ENCODE measurements around the gene MAP7.

DNA sequence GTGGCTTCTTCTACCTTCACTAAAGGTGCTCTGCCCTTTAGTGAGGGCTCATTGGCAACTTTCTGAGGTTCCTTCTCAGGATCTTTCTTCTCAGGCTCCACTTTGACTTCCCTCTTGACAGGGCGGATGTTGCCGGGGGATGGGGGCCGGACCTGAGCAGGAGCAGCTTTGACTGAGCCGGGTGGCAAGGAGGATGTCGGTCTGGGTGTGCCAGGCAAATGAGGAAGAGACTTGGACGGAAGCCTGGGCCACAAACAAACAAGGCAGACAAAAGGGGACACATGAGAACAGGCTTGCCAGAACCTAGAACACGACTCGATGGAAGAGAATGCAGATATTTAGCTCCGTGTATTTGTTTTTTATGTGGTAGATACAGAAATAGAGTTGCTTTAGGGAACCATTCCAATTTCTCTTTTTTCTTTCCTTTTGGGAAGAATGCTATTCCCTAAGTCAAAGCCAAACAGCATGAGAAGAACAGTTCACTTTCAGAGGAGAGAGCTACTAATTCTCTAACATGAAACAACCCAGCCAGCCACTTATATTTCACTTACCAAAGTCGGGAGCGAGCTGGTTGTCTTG, 184.4 kb downstream of the MAP7 start:
- TF ChIP-seq, protein P1, sequence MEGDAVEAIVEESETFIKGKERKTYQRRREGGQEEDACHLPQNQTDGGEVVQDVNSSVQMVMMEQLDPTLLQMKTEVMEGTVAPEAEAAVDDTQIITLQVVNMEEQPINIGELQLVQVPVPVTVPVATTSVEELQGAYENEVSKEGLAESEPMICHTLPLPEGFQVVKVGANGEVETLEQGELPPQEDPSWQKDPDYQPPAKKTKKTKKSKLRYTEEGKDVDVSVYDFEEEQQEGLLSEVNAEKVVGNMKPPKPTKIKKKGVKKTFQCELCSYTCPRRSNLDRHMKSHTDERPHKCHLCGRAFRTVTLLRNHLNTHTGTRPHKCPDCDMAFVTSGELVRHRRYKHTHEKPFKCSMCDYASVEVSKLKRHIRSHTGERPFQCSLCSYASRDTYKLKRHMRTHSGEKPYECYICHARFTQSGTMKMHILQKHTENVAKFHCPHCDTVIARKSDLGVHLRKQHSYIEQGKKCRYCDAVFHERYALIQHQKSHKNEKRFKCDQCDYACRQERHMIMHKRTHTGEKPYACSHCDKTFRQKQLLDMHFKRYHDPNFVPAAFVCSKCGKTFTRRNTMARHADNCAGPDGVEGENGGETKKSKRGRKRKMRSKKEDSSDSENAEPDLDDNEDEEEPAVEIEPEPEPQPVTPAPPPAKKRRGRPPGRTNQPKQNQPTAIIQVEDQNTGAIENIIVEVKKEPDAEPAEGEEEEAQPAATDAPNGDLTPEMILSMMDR (IDR thresholded peaks at IDR 0.05; ENCODE audit: low read depth, low read length, missing input control): no peak
- TF ChIP-seq, protein P2, sequence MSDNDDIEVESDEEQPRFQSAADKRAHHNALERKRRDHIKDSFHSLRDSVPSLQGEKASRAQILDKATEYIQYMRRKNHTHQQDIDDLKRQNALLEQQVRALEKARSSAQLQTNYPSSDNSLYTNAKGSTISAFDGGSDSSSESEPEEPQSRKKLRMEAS (IDR thresholded peaks at IDR 0.05): no peak
- TF ChIP-seq SP1 (IDR thresholded peaks at IDR 0.05) (no peak), YY1 (IDR thresholded peaks at IDR 0.05) (no peak)
- TF ChIP-seq, protein P3, sequence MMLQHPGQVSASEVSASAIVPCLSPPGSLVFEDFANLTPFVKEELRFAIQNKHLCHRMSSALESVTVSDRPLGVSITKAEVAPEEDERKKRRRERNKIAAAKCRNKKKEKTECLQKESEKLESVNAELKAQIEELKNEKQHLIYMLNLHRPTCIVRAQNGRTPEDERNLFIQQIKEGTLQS (IDR thresholded peaks at IDR 0.05): no peak
- TF ChIP-seq, protein P4, sequence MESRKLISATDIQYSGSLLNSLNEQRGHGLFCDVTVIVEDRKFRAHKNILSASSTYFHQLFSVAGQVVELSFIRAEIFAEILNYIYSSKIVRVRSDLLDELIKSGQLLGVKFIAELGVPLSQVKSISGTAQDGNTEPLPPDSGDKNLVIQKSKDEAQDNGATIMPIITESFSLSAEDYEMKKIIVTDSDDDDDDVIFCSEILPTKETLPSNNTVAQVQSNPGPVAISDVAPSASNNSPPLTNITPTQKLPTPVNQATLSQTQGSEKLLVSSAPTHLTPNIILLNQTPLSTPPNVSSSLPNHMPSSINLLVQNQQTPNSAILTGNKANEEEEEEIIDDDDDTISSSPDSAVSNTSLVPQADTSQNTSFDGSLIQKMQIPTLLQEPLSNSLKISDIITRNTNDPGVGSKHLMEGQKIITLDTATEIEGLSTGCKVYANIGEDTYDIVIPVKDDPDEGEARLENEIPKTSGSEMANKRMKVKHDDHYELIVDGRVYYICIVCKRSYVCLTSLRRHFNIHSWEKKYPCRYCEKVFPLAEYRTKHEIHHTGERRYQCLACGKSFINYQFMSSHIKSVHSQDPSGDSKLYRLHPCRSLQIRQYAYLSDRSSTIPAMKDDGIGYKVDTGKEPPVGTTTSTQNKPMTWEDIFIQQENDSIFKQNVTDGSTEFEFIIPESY (IDR thresholded peaks at IDR 0.05): no peak
